ENCODE data around the gene CPEB2.

The CPEB2 gene

GRCh38 chr4:15006416-15007024 lies 4.2 kb downstream of the CPEB2 start:
- Histone ChIP-seq H3K9me3 (ENCODE audit: control insufficient read depth in 5 of 5, low read length in 5 of 5) (no peaks in the 10 kb centered on the region), H3K9ac (ENCODE audit: low read length in 5 of 5) (peak overlapping the region in 2 of 5 donors; percentile 35 to 93), H3K4me1 (ENCODE audit: control insufficient read depth in 5 of 5, insufficient read depth in 5 of 5, low read length in 5 of 5) (peaks cover 0 to 28% (median 20%) of the 10 kb centered on the region in 5 donors), H3K4me3 (ENCODE audit: low read depth in 1 of 5, low read length in 5 of 5) (no peak overlapping the region), H3K36me3 (ENCODE audit: control insufficient read depth in 5 of 5, insufficient read depth in 5 of 5, low read length in 5 of 5) (peaks cover 7 to 16% (median 10%) of the 10 kb centered on the region in 5 donors), H3K27ac (ENCODE audit: low read depth, low read length) (peak overlapping the region; percentile 92), H3K27me3 (ENCODE audit: control insufficient read depth in 5 of 5, insufficient read depth in 4 of 5, low read length in 5 of 5) (no peaks in the 10 kb centered on the region)

DNA sequence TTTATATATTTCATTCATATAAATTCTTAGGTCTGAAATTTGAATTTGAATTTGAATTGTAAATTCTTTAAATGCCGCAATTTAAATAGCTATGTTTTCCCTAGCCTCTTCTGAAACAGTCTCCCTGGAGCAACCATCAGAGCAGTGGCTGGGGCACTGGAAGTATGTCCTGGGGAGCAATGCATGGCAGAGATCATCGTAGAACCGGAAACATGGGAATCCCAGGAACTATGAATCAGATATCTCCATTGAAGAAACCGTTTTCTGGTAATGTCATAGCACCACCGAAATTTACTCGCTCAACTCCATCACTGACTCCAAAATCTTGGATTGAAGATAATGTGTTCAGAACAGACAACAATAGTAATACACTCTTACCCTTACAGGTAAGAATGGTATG lies 4.9 kb downstream of the CPEB2 start:
- H3K36me3 ChIP-seq (ENCODE audit: control insufficient read depth in 5 of 5, insufficient read depth in 5 of 5, low read length in 5 of 5): peaks cover 9 to 18% (median 11%) of the 10 kb centered on the region in 5 donors
- no peaks in the 10 kb centered on the region for H3K27me3 ChIP-seq (ENCODE audit: control insufficient read depth in 5 of 5, insufficient read depth in 4 of 5, low read length in 5 of 5)
- H3K9me3 ChIP-seq (ENCODE audit: control insufficient read depth in 5 of 5, low read length in 5 of 5): no peaks in the 10 kb centered on the region
- H3K4me3 ChIP-seq (ENCODE audit: low read depth in 1 of 5, low read length in 5 of 5): no peak overlapping the region
- H3K27ac ChIP-seq (ENCODE audit: low read depth, low read length): no peak overlapping the region
- no peak overlapping the region for H3K9ac ChIP-seq (ENCODE audit: low read length in 5 of 5)
- peaks cover 0 to 29% (median 18%) of the 10 kb centered on the region in 5 donors for H3K4me1 ChIP-seq (ENCODE audit: control insufficient read depth in 5 of 5, insufficient read depth in 5 of 5, low read length in 5 of 5)

- no peak overlapping the region for H3K9ac ChIP-seq (ENCODE audit: low read length in 5 of 5)
- H3K27ac ChIP-seq (ENCODE audit: low read depth, low read length): no peak overlapping the region
- no peaks in the 10 kb centered on the region for H3K9me3 ChIP-seq (ENCODE audit: control insufficient read depth in 5 of 5, low read length in 5 of 5)
- H3K4me3 ChIP-seq (ENCODE audit: low read depth in 1 of 5, low read length in 5 of 5): no peak overlapping the region
- H3K4me1 ChIP-seq (ENCODE audit: control insufficient read depth in 5 of 5, insufficient read depth in 5 of 5, low read length in 5 of 5): peaks cover 0 to 46% (median 23%) of the 10 kb centered on the region in 5 donors
- peaks cover 9 to 20% (median 12%) of the 10 kb centered on the region in 5 donors for H3K36me3 ChIP-seq (ENCODE audit: control insufficient read depth in 5 of 5, insufficient read depth in 5 of 5, low read length in 5 of 5)
- H3K27me3 ChIP-seq (ENCODE audit: control insufficient read depth in 5 of 5, insufficient read depth in 4 of 5, low read length in 5 of 5): no peaks in the 10 kb centered on the region
Measured at GRCh38 chr4:15010038-15010585, 7.8 kb downstream of the CPEB2 start.

GRCh38 chr4:15011166-15011565 lies 8.9 kb downstream of the CPEB2 start:
- no peaks in the 10 kb centered on the region for H3K9me3 ChIP-seq (ENCODE audit: control insufficient read depth in 5 of 5, low read length in 5 of 5)
- no peaks in the 10 kb centered on the region for H3K27me3 ChIP-seq (ENCODE audit: control insufficient read depth in 5 of 5, insufficient read depth in 4 of 5, low read length in 5 of 5)
- H3K36me3 ChIP-seq (ENCODE audit: control insufficient read depth in 5 of 5, insufficient read depth in 5 of 5, low read length in 5 of 5): peaks cover 9 to 27% (median 15%) of the 10 kb centered on the region in 5 donors
- no peak overlapping the region for H3K4me3 ChIP-seq (ENCODE audit: low read depth in 1 of 5, low read length in 5 of 5)
- H3K9ac ChIP-seq (ENCODE audit: low read length in 5 of 5): no peak overlapping the region
- no peak overlapping the region for H3K27ac ChIP-seq (ENCODE audit: low read depth, low read length)
- peaks cover 0 to 40% (median 13%) of the 10 kb centered on the region in 5 donors for H3K4me1 ChIP-seq (ENCODE audit: control insufficient read depth in 5 of 5, insufficient read depth in 5 of 5, low read length in 5 of 5)

GRCh38 chr4:15012017-15012788 lies 9.9 kb downstream of the CPEB2 start:
- H3K9me3 ChIP-seq (ENCODE audit: control insufficient read depth in 5 of 5, low read length in 5 of 5): no peaks in the 10 kb centered on the region
- H3K27ac ChIP-seq (ENCODE audit: low read depth, low read length): no peak overlapping the region
- peak overlapping the region in 1 of 5 donors; percentile 24 for H3K9ac ChIP-seq (ENCODE audit: low read length in 5 of 5)
- peaks cover 0 to 32% (median 3%) of the 10 kb centered on the region in 5 donors for H3K4me1 ChIP-seq (ENCODE audit: control insufficient read depth in 5 of 5, insufficient read depth in 5 of 5, low read length in 5 of 5)
- H3K27me3 ChIP-seq (ENCODE audit: control insufficient read depth in 5 of 5, insufficient read depth in 4 of 5, low read length in 5 of 5): no peaks in the 10 kb centered on the region
- H3K4me3 ChIP-seq (ENCODE audit: low read depth in 1 of 5, low read length in 5 of 5): no peak overlapping the region
- H3K36me3 ChIP-seq (ENCODE audit: control insufficient read depth in 5 of 5, insufficient read depth in 5 of 5, low read length in 5 of 5): peaks cover 9 to 27% (median 19%) of the 10 kb centered on the region in 5 donors

DNA sequence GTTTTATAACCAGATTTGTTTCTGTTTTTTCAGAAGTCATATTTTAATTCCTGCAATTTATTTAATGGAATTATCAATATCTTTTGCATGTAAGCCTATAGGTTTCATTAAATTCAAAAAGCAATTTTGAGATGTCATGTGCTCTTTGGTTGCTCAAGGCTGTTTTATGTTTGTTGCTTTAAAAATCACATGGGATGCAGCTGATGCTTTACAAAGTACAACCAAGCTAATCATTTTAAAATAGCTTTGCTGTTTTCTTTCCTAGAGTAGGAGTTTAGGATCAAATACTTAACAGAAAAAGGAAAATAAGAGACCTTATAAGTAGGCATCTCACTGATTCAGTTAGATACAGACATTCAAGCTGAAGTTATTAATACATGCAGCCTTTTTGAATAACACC lies 11.3 kb downstream of the CPEB2 start:
- H3K4me3 ChIP-seq (ENCODE audit: low read depth in 1 of 5, low read length in 5 of 5): no peak overlapping the region
- H3K27ac ChIP-seq (ENCODE audit: low read depth, low read length): no peak overlapping the region
- H3K9me3 ChIP-seq (ENCODE audit: control insufficient read depth in 5 of 5, low read length in 5 of 5): no peaks in the 10 kb centered on the region
- H3K4me1 ChIP-seq (ENCODE audit: control insufficient read depth in 5 of 5, insufficient read depth in 5 of 5, low read length in 5 of 5): peaks cover 0 to 41% (median 0%) of the 10 kb centered on the region in 5 donors
- no peaks in the 10 kb centered on the region for H3K27me3 ChIP-seq (ENCODE audit: control insufficient read depth in 5 of 5, insufficient read depth in 4 of 5, low read length in 5 of 5)
- H3K9ac ChIP-seq (ENCODE audit: low read length in 5 of 5): no peak overlapping the region
- H3K36me3 ChIP-seq (ENCODE audit: control insufficient read depth in 5 of 5, insufficient read depth in 5 of 5, low read length in 5 of 5): peaks cover 9 to 31% (median 15%) of the 10 kb centered on the region in 5 donors

GRCh38 chr4:15015170-15015569 lies 12.9 kb downstream of the CPEB2 start:
- H3K36me3 ChIP-seq (ENCODE audit: control insufficient read depth in 5 of 5, insufficient read depth in 5 of 5, low read length in 5 of 5): peaks cover 10 to 26% (median 12%) of the 10 kb centered on the region in 5 donors
- no peak overlapping the region for H3K4me3 ChIP-seq (ENCODE audit: low read depth in 1 of 5, low read length in 5 of 5)
- H3K9ac ChIP-seq (ENCODE audit: low read length in 5 of 5): no peak overlapping the region
- no peak overlapping the region for H3K27ac ChIP-seq (ENCODE audit: low read depth, low read length)
- no peaks in the 10 kb centered on the region for H3K27me3 ChIP-seq (ENCODE audit: control insufficient read depth in 5 of 5, insufficient read depth in 4 of 5, low read length in 5 of 5)
- no peaks in the 10 kb centered on the region for H3K9me3 ChIP-seq (ENCODE audit: control insufficient read depth in 5 of 5, low read length in 5 of 5)
- H3K4me1 ChIP-seq (ENCODE audit: control insufficient read depth in 5 of 5, insufficient read depth in 5 of 5, low read length in 5 of 5): peaks cover 0 to 33% (median under 1%) of the 10 kb centered on the region in 5 donors

DNA sequence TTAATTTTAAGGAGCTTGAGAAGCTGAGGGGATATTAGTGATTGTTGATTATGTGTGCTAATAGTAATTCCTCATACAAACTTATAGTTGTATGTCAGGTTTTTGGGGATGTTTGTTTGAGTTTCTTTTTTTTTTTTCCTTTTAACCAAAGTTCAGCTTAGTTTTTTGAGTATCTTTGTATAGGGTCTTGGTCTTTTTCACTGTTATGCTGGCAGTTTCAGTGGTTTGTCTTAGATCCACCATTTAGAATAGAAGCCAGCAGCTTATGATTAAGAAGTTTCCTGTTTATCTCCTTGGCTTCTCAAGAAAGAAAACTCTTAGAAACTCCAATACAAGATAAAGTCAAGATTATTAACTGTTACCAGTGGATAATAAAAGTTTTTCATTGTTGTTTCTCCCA lies 16.1 kb downstream of the CPEB2 start:
- Histone ChIP-seq H3K9ac (ENCODE audit: low read length in 5 of 5) (peak overlapping the region in 1 of 5 donors; percentile 60), H3K27me3 (ENCODE audit: control insufficient read depth in 5 of 5, insufficient read depth in 4 of 5, low read length in 5 of 5) (no peaks in the 10 kb centered on the region), H3K36me3 (ENCODE audit: control insufficient read depth in 5 of 5, insufficient read depth in 5 of 5, low read length in 5 of 5) (peaks cover 7 to 30% (median 14%) of the 10 kb centered on the region in 5 donors), H3K9me3 (ENCODE audit: control insufficient read depth in 5 of 5, low read length in 5 of 5) (no peaks in the 10 kb centered on the region), H3K4me1 (ENCODE audit: control insufficient read depth in 5 of 5, insufficient read depth in 5 of 5, low read length in 5 of 5) (peaks cover 0 to 37% (median 16%) of the 10 kb centered on the region in 5 donors), H3K4me3 (ENCODE audit: low read depth in 1 of 5, low read length in 5 of 5) (no peak overlapping the region), H3K27ac (ENCODE audit: low read depth, low read length) (no peak overlapping the region)

GRCh38 chr4:15020502-15021286 lies 18.4 kb downstream of the CPEB2 start:
- no peaks in the 10 kb centered on the region for H3K9me3 ChIP-seq (ENCODE audit: control insufficient read depth in 5 of 5, low read length in 5 of 5)
- H3K27ac ChIP-seq (ENCODE audit: low read depth, low read length): peak overlapping the region; percentile 66
- peak overlapping the region in 1 of 5 donors; percentile 33 for H3K9ac ChIP-seq (ENCODE audit: low read length in 5 of 5)
- no peaks in the 10 kb centered on the region for H3K27me3 ChIP-seq (ENCODE audit: control insufficient read depth in 5 of 5, insufficient read depth in 4 of 5, low read length in 5 of 5)
- H3K36me3 ChIP-seq (ENCODE audit: control insufficient read depth in 5 of 5, insufficient read depth in 5 of 5, low read length in 5 of 5): peaks cover 2 to 19% (median 12%) of the 10 kb centered on the region in 5 donors
- no peak overlapping the region for H3K4me3 ChIP-seq (ENCODE audit: low read depth in 1 of 5, low read length in 5 of 5)
- H3K4me1 ChIP-seq (ENCODE audit: control insufficient read depth in 5 of 5, insufficient read depth in 5 of 5, low read length in 5 of 5): peaks cover 0 to 32% (median 16%) of the 10 kb centered on the region in 5 donors

All from subcutaneous abdominal adipose tissue (tissue), 5 donors.